ENCODE measurements around the gene DIPK1C. TPM values are rescaled to one million over a fixed set of nuclear protein-coding genes. Genes with fewer than 3 reads are reported as not detected.

The DIPK1C gene
- total RNA-seq, 1 experiment from 2014 or later: not detected

- H3K9me3 Mint-ChIP-seq: no peaks in the 10 kb centered on the region
- H3K4me3 Mint-ChIP-seq: no peak overlapping the region
- peaks cover 1% of the 10 kb centered on the region; the same call in 1 of the 2 replicates for H3K27me3 Mint-ChIP-seq (ENCODE audit: low read depth)
- no peak overlapping the region for H3K27ac Mint-ChIP-seq
- ChIA-PET CTCF (no interaction called here), POLR2A (no interaction called here)
- DNase-seq (ENCODE audit: low spot score) (no peak), ATAC-seq (no peak)
- H3K36me3 Mint-ChIP-seq: no peaks in the 10 kb centered on the region
- peaks cover 11% of the 10 kb centered on the region for H3K4me1 Mint-ChIP-seq
- TF ChIP-seq ZBTB21 (CRISPR knock-in tag; IDR thresholded peaks at IDR 0.05; ENCODE audit: borderline replicate concordance): no peak
- TF ChIP-seq, protein P1, sequence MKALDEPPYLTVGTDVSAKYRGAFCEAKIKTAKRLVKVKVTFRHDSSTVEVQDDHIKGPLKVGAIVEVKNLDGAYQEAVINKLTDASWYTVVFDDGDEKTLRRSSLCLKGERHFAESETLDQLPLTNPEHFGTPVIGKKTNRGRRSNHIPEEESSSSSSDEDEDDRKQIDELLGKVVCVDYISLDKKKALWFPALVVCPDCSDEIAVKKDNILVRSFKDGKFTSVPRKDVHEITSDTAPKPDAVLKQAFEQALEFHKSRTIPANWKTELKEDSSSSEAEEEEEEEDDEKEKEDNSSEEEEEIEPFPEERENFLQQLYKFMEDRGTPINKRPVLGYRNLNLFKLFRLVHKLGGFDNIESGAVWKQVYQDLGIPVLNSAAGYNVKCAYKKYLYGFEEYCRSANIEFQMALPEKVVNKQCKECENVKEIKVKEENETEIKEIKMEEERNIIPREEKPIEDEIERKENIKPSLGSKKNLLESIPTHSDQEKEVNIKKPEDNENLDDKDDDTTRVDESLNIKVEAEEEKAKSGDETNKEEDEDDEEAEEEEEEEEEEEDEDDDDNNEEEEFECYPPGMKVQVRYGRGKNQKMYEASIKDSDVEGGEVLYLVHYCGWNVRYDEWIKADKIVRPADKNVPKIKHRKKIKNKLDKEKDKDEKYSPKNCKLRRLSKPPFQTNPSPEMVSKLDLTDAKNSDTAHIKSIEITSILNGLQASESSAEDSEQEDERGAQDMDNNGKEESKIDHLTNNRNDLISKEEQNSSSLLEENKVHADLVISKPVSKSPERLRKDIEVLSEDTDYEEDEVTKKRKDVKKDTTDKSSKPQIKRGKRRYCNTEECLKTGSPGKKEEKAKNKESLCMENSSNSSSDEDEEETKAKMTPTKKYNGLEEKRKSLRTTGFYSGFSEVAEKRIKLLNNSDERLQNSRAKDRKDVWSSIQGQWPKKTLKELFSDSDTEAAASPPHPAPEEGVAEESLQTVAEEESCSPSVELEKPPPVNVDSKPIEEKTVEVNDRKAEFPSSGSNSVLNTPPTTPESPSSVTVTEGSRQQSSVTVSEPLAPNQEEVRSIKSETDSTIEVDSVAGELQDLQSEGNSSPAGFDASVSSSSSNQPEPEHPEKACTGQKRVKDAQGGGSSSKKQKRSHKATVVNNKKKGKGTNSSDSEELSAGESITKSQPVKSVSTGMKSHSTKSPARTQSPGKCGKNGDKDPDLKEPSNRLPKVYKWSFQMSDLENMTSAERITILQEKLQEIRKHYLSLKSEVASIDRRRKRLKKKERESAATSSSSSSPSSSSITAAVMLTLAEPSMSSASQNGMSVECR (CRISPR knock-in tag; IDR thresholded peaks at IDR 0.05; ENCODE audit: borderline replicate concordance): no peak
- no peak for TF ChIP-seq OVOL2 (CRISPR knock-in tag; IDR thresholded peaks at IDR 0.05; ENCODE audit: borderline replicate concordance)
- TF ChIP-seq RELA (CRISPR knock-in tag; IDR thresholded peaks at IDR 0.05; ENCODE audit: borderline replicate concordance): no peak
- no peak for TF ChIP-seq ZNF232 (CRISPR knock-in tag; IDR thresholded peaks at IDR 0.05)
- TF ChIP-seq AR (CRISPR knock-in tag; IDR thresholded peaks at IDR 0.05): no peak
- TF ChIP-seq NFATC4 (CRISPR knock-in tag; IDR thresholded peaks at IDR 0.05): no peak
- no peak for TF ChIP-seq FOXP4 (CRISPR knock-in tag; IDR thresholded peaks at IDR 0.05)
- TF ChIP-seq ZNF425 (CRISPR knock-in tag; conservative IDR thresholded peaks at IDR 0.05): no peak
- TF ChIP-seq MYBL2 (CRISPR knock-in tag; IDR thresholded peaks at IDR 0.05): no peak
- TF ChIP-seq, protein P2, sequence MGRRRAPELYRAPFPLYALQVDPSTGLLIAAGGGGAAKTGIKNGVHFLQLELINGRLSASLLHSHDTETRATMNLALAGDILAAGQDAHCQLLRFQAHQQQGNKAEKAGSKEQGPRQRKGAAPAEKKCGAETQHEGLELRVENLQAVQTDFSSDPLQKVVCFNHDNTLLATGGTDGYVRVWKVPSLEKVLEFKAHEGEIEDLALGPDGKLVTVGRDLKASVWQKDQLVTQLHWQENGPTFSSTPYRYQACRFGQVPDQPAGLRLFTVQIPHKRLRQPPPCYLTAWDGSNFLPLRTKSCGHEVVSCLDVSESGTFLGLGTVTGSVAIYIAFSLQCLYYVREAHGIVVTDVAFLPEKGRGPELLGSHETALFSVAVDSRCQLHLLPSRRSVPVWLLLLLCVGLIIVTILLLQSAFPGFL (CRISPR knock-in tag; IDR thresholded peaks at IDR 0.05; ENCODE audit: borderline replicate concordance): no peak
- TF ChIP-seq, protein P3, sequence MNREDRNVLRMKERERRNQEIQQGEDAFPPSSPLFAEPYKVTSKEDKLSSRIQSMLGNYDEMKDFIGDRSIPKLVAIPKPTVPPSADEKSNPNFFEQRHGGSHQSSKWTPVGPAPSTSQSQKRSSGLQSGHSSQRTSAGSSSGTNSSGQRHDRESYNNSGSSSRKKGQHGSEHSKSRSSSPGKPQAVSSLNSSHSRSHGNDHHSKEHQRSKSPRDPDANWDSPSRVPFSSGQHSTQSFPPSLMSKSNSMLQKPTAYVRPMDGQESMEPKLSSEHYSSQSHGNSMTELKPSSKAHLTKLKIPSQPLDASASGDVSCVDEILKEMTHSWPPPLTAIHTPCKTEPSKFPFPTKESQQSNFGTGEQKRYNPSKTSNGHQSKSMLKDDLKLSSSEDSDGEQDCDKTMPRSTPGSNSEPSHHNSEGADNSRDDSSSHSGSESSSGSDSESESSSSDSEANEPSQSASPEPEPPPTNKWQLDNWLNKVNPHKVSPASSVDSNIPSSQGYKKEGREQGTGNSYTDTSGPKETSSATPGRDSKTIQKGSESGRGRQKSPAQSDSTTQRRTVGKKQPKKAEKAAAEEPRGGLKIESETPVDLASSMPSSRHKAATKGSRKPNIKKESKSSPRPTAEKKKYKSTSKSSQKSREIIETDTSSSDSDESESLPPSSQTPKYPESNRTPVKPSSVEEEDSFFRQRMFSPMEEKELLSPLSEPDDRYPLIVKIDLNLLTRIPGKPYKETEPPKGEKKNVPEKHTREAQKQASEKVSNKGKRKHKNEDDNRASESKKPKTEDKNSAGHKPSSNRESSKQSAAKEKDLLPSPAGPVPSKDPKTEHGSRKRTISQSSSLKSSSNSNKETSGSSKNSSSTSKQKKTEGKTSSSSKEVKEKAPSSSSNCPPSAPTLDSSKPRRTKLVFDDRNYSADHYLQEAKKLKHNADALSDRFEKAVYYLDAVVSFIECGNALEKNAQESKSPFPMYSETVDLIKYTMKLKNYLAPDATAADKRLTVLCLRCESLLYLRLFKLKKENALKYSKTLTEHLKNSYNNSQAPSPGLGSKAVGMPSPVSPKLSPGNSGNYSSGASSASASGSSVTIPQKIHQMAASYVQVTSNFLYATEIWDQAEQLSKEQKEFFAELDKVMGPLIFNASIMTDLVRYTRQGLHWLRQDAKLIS (CRISPR knock-in tag; IDR thresholded peaks at IDR 0.05; ENCODE audit: borderline replicate concordance): no peak
- TF ChIP-seq CREM (CRISPR knock-in tag; IDR thresholded peaks at IDR 0.05): no peak
- no peak for TF ChIP-seq GTF2I (CRISPR knock-in tag; conservative IDR thresholded peaks at IDR 0.05)
- TF ChIP-seq NFYB (CRISPR knock-in tag; conservative IDR thresholded peaks at IDR 0.05; ENCODE audit: low read depth): no peak
- no peak for TF ChIP-seq HMGA2 (CRISPR knock-in tag; IDR thresholded peaks at IDR 0.05)
- TF ChIP-seq TP53 (CRISPR knock-in tag; IDR thresholded peaks at IDR 0.05): no peak
- TF ChIP-seq ZNF416 (CRISPR knock-in tag; IDR thresholded peaks at IDR 0.05): no peak
- no peak for TF ChIP-seq E2F4 (CRISPR knock-in tag; IDR thresholded peaks at IDR 0.05; ENCODE audit: borderline replicate concordance, low read depth)
Observed at GRCh38 chr18:74480149-74480651, 23.1 kb upstream of the DIPK1C start.
